SKM-1 treated with dmso at 0.1 percent for 144 hours (cell line): ENCODE measurements around the gene LRRC74B.
"Not testable (repeated sequence)": the region's sequence is repeated elsewhere in the genome, so short reads cannot be mapped to it uniquely, and the experiment has no call there.

Experiments used
- DNase-seq: peaks from one replicate; lab custom pipeline; 2025; ENCODE audit not compliant: unreplicated experiment; lab: John Stamatoyannopoulos, UW

The LRRC74B gene

GRCh38 chr22:21045585-21046294 lies at the start of gene LRRC74B:
TSS of gene LRRC74B (plus strand) at chr22:21045946. CDS start at chr22:21045987, 41 bp downstream.
- peak; percentile 68 for DNase-seq

GRCh38 chr22:20996031-20996410 lies 49.7 kb upstream of the LRRC74B start:
- DNase-seq, result no peak

GRCh38 chr22:20996598-20997535 lies 48.9 kb upstream of the LRRC74B start:
- no peak for DNase-seq

GRCh38 chr22:20997536-20998257 lies 48.0 kb upstream of the LRRC74B start:
- DNase-seq, result no peak

- no peak for DNase-seq
Observed at GRCh38 chr22:20998411-20999336, 47.1 kb upstream of the LRRC74B start.

GRCh38 chr22:20999350-21000206 lies 46.2 kb upstream of the LRRC74B start:
- no peak for DNase-seq

GRCh38 chr22:21000207-21000986 lies 45.3 kb upstream of the LRRC74B start:
- DNase-seq, result no peak

- DNase-seq, result no peak
Observed at GRCh38 chr22:21000987-21001600, 44.7 kb upstream of the LRRC74B start.

GRCh38 chr22:21001601-21002325 lies 44.0 kb upstream of the LRRC74B start, which contains the start of gene THAP7:
TSS of gene THAP7 (minus strand) at chr22:21002118. CDS start at chr22:21001911, 207 bp downstream.
- DNase-seq, result peak; percentile 95

GRCh38 chr22:21003782-21004181 lies 42.0 kb upstream of the LRRC74B start:
- no peak for DNase-seq

GRCh38 chr22:21009208-21009607 lies 36.5 kb upstream of the LRRC74B start:
- DNase-seq, result not testable (repeated sequence)

GRCh38 chr22:21009638-21010425 lies 35.9 kb upstream of the LRRC74B start:
- DNase-seq, result no peak

- DNase-seq, result no peak
Observed at GRCh38 chr22:21010426-21011113, 35.2 kb upstream of the LRRC74B start.

GRCh38 chr22:21012446-21013407 lies 33.0 kb upstream of the LRRC74B start:
- no peak for DNase-seq

- DNase-seq, result no peak
Observed at GRCh38 chr22:21013657-21014201, 32.0 kb upstream of the LRRC74B start.
